Stimulated activated CD8-positive, alpha-beta memory T cell treated with anti-CD3 and anti-CD28 coated beads, Interleukin-4, amount 100 ng/mL, for 24 hours (primary cell): ENCODE data around the gene FOXL3.
A peak's percentile ranks its signal among the peaks of the same experiment; 100 is the strongest.
"Not testable (repeated sequence)": the region's sequence is repeated elsewhere in the genome, so short reads cannot be mapped to it uniquely, and the experiment has no call there.

ENCODE experiments used
- DNase-seq: peaks from one replicate; pipeline ENCODE4 v3.0.0-alpha.2; 2020; ENCODE audit warnings: low read depth

FOXL3 gene

GRCh38 chr7:323410-323809 is 33.4 kb downstream of the FOXL3 start:
- no peak for DNase-seq

DNA sequence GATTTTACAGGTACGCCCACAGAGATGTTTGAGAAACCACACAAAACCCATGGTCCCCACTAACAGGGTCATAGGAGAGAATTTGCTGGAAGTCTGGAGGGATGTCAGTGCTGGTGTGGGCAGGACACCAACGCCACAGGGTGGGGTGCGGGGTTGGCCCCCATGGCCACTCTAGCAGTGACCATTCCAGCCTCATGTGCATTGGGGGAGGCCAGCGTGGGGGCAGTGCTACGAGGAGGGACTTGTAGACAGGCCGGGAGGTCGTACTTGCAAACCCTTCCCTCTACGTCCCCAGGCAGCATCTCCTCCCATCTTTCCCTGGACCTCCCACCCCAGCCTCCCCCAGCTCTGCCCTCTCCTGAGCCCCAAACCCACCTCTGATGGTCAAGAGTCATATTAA is 34.0 kb downstream of the FOXL3 start:
- DNase-seq = no peak

DNA sequence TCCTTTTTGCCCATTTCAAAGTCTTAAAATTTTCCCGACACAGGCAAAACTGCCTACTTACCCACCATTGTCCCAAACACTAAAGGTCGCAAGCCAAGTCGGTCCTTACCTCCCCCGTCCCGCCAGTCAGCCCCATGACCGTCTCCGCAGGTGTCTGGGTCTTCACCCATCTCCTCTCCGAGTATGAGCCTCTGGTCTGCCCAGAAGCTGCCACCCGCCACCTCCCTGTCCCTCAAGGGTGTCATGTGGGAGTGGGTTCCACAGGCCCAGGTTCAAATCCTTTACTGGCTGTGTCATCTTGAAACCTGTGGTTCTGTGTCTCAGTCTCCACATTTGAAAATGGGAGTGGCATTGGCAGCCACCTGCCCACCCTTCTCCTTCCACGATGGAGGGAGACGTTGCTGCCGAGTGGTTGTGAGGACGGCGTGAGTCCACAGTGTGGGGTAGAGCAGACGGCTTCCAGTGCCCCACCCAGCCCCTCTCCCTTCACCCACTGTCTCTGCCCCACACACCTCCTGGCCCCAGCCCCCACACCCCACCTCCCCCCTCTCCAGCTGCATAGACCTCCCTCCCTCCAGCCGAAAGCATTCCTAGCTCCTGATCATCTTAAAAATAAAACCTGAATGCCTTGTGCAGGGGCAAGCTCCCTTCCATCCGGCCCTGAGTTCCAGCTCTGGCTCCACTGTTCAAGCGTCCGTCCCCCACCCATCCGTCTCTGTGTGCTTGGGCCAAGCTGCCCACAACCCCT is 35.3 kb downstream of the FOXL3 start:
- DNase-seq = no peak

DNA sequence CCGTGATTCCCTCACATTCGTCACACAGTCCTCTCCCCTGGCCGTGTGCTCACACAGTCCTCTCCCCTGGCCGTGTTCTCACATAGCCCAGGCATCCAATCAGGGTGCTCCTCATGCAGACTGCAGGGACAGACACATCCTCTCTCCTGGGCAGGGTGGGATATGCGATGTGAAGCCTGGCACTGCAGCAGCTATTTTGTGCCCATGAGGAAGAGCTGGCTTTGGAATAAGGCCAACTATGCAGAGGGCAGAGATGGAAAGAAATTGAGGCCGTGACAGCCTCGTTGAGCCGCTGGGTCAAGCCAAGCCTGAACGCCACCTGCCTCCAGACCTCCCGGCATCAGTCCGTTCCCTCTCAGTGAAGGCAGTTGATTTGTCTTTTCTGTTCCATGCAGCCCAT is 35.8 kb downstream of the FOXL3 start:
- no peak for DNase-seq

GRCh38 chr7:326273-326672 is 36.3 kb downstream of the FOXL3 start:
- DNase-seq = no peak

GRCh38 chr7:326809-327232 is 36.9 kb downstream of the FOXL3 start:
- no peak for DNase-seq

- no peak for DNase-seq
Measured at GRCh38 chr7:327233-327931, 37.4 kb downstream of the FOXL3 start.

GRCh38 chr7:327991-328702 is 38.2 kb downstream of the FOXL3 start:
- DNase-seq = no peak

DNA sequence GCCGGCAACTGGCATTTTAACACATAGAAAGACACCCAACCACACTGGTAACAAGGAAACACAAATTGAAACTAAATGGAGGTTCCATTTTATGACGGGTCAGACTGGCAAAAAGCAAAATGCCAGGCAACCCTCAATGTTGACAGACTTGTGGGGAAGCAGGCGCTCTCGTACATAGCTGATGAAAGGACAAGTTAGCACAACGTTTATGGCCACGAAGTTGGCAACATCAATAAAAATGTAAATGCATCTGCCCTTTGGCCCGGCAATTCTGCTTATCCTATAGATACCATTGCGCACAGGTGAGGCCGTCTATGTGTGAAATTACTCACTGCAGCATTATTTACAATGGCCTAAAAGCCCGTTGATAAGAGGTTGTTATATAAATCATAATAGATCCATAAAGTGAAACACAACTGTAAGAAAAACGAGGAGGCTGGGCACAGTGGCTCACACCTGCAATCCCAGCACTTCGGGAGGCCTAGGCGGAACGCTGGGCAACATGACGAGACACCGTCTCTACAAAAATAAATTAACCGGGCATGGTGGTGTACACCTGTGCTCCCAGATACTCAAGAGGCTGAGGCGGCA is 39.8 kb downstream of the FOXL3 start:
- no peak for DNase-seq

- DNase-seq = no peak
Measured at GRCh38 chr7:330511-331230, 40.7 kb downstream of the FOXL3 start.

GRCh38 chr7:332020-332517 is 42.1 kb downstream of the FOXL3 start:
- DNase-seq = no peak

DNA sequence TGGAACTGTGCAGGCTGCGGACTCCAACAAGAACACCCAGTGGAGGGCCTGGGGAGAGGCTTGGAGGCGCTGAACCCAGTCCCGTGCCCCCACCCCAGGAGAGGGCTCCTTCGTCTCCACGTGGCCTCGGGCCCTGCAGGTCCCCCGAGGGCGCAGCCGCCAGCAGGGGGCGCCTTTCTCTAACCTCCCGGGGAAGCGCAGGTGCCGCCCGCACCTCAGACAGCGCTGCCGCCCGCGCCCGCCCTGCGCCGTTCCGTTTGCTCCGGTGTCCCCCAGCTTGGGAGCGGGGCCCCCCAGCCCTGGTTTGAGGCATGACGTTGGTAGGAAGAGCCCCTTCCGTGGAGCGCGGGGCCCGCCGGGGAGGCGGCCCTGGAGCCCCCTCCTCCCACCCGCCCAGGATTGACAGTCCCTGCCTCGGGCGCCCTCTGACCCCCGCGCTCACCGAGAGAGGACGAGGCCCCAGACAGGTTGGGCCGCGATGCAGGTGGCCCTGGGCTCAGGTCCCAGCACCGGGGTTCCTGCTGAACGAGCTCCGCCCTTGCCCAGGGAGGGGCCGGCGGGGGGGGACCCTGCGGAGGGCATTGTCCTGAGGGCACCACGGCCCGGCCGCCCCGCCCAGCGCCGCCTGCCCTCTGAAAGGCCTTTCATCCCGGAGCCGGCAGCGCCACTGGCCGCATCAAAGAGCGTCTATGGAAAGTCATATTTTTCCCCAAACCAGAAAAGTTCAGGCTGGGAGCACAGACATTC is 42.8 kb downstream of the FOXL3 start:
- peak; percentile 88 for DNase-seq

DNA sequence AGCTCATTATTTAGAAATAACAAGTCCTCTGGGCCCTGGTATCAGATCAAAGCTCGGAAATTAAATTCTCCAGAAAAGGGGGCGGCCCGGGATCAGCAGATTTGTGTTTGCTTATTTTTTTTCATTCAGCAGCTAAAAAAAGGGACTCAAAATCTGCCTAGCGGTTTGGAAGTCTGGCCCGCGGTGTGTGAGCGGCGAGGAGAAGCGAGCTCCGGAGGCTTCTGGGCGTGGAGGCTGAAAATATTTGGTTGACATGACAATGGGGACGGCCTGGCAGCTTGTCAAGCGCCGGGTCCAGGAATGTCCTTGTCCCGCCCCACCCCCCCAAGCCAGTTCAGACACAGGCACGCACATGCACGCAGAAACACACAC is 43.4 kb downstream of the FOXL3 start:
- DNase-seq = no peak

DNA sequence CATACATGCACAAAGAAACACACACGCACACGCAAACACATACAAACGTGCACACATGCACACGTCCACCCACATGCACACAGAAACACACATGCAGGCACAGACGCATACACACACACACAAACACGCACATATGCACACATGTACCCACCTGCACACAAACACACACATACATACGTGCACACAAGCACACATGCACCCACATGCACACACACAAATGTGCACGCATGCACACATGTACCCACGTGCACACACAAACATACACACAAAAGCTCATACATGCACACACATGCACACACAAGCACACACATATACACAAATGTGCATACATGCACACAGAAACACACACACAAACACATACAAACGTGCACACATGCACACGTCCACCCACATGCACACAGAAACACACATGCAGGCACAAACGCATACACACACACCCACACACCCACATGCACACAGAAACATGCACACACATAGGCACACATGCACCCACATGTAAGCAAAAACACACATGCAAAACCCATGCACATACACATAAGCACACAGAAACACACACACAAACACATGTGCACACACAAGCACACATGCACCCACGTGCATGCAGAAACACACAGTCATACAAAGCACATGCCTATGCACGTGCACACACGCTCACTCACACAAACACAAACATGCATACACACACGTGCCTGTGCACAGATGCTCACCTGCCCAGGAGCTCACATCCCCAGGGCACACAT is 44.8 kb downstream of the FOXL3 start:
- no peak for DNase-seq

- DNase-seq = no peak
Measured at GRCh38 chr7:335358-336148, 45.6 kb downstream of the FOXL3 start.

- not testable (repeated sequence) for DNase-seq
Measured at GRCh38 chr7:336149-336533, 46.2 kb downstream of the FOXL3 start.

DNA sequence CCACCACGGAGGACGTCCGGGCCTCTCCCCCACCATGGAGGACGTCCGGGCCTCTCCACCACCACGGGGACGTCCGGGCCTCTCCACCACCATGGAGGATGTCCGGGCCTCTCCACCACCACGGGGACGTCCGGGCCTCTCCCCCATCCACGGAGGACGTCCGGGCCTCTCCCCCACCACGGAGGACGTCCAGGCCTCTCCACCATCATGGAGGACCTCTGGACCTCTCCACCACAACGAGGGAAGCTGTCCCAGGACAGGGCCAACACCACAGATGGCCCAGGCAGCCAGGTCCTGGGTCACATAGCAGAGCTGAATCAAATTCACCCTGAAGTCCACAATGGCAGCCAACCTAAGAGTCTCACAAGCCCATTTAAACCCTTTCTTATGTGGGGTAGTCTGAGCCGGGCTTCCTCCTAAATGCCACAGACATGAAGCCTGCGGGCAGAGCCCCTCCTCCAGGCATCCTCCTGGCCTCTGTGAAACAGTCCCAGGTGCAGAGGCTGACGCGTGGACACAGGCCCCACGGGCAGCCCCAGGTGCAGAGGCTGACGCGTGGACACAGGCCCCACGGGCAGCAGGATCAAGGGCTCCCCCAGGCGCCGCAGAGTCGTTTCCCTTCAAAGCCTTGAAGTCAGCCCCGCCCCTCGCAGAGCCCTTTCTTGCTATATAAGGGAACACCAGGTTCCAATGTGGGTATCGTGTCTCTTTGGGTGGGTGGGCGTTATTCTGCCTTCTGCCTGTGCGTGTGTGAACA is 47.0 kb downstream of the FOXL3 start:
- no peak for DNase-seq

- no peak for DNase-seq
Measured at GRCh38 chr7:337567-337951, 47.6 kb downstream of the FOXL3 start.
